ENCODE data around the gene ERBB2. TPM values are rescaled to one million over a fixed set of nuclear protein-coding genes. Genes with fewer than 3 reads are reported as not detected.
"Not testable (repeated sequence)": the region's sequence is repeated elsewhere in the genome, so short reads cannot be mapped to it uniquely, and the experiment has no call there.

The ERBB2 gene
- total RNA-seq, 1 donor from 2014 or later, result 23.1 TPM

- ATAC-seq (no peak), DNase-seq (ENCODE audit: low spot score) (no peak)
These were observed 19.9 kb downstream of the ERBB2 start for GRCh38 chr17:39719563-39720355.

- ATAC-seq (no peak), DNase-seq (ENCODE audit: low spot score) (no peak)
These were observed 22.2 kb downstream of the ERBB2 start for GRCh38 chr17:39722104-39722503.

GRCh38 chr17:39722965-39723848 lies 23.3 kb downstream of the ERBB2 start:
- ATAC-seq, result peak; percentile 23
- DNase-seq (ENCODE audit: low spot score), result no peak

GRCh38 chr17:39724731-39725130 lies 24.9 kb downstream of the ERBB2 start:
- no peak for DNase-seq (ENCODE audit: low spot score)
- ATAC-seq, result no peak

- ATAC-seq; DNase-seq (ENCODE audit: low spot score): not testable (repeated sequence)
These were observed 26.1 kb downstream of the ERBB2 start for GRCh38 chr17:39725923-39726322.

- ATAC-seq, result no peak
- no peak for DNase-seq (ENCODE audit: low spot score)
These were observed 26.8 kb downstream of the ERBB2 start for GRCh38 chr17:39726617-39727016.

- ATAC-seq (no peak), DNase-seq (ENCODE audit: low spot score) (no peak)
These were observed 27.7 kb downstream of the ERBB2 start for GRCh38 chr17:39727556-39727955.

GRCh38 chr17:39729280-39729851 lies 29.5 kb downstream of the ERBB2 start:
- DNase-seq (ENCODE audit: low spot score), result no peak
- no peak for ATAC-seq

GRCh38 chr17:39730095-39730921 lies 30.4 kb downstream of the ERBB2 start, which contains the start of gene MIEN1:
MIEN1 (minus strand) TSS chr17:39730532; CDS start chr17:39730495, 37 bp downstream.
- DNase-seq (ENCODE audit: low spot score) (peak; percentile 94), ATAC-seq (peak; percentile 99)

GRCh38 chr17:39732586-39732985 lies 32.7 kb downstream of the ERBB2 start:
- ATAC-seq (no peak), DNase-seq (ENCODE audit: low spot score) (no peak)

GRCh38 chr17:39735882-39736281 lies 36.0 kb downstream of the ERBB2 start:
- DNase-seq (ENCODE audit: low spot score), result no peak
- ATAC-seq, result no peak

GRCh38 chr17:39736319-39737165 lies 36.7 kb downstream of the ERBB2 start:
- no peak for ATAC-seq
- no peak for DNase-seq (ENCODE audit: low spot score)

- ATAC-seq, result peak; percentile 69
- peak; percentile 89 for DNase-seq (ENCODE audit: low spot score)
These were observed 37.4 kb downstream of the ERBB2 start for GRCh38 chr17:39737206-39737759.

- peak; percentile 74 for ATAC-seq
These were observed 38.1 kb downstream of the ERBB2 start, which contains the start of gene GRB7 for GRCh38 chr17:39737760-39738567. GRB7 (plus strand) TSS chr17:39737938; CDS start chr17:39742302, 4,364 bp downstream.

GRCh38 chr17:39738568-39738901 lies 38.7 kb downstream of the ERBB2 start:
- ATAC-seq, result peak; percentile 54
- peak; percentile 71 for DNase-seq (ENCODE audit: low spot score)

More at GRCh38 chr17:39737760-39738567, 38.1 kb downstream of the ERBB2 start, which contains the start of gene GRB7:
- peak; percentile 89 for DNase-seq (ENCODE audit: low spot score)

- DNase-seq (ENCODE audit: low spot score) (peak; percentile 92), ATAC-seq (peak; percentile 68)
These were observed 39.4 kb downstream of the ERBB2 start for GRCh38 chr17:39738983-39739884.

- DNase-seq (ENCODE audit: low spot score) (no peak), ATAC-seq (no peak)
These were observed 40.1 kb downstream of the ERBB2 start for GRCh38 chr17:39739885-39740356.

Measured in left lobe of liver (tissue), 2 donors.